Testis (tissue), 3 donors: ENCODE measurements around the gene MAN1A2. TPM values are rescaled to one million over a fixed set of nuclear protein-coding genes. Genes with fewer than 3 reads are reported as not detected.

ENCODE experiments used
- DNase-seq: peaks from one replicate; pipeline ENCODE4 v3.0.0-alpha.2; 2019
- H3K27ac ChIP-seq, 2 donors: fragments of 200-600 bp; sonication (generic); one replicate each; pipeline ENCODE4 v1.5.1; 2019
- H3K27me3 ChIP-seq: fragments of 200-600 bp; sonication (generic); one replicate; pipeline ENCODE4 v1.5.1; 2019
- H3K36me3 ChIP-seq: fragments of 200-600 bp; sonication (generic); one replicate; pipeline ENCODE4 v1.5.1; 2017; ENCODE audit warnings: low read depth; ENCODE audit errors: missing control alignments
- H3K4me1 ChIP-seq: fragments of 200-600 bp; sonication (generic); one replicate; pipeline ENCODE4 v1.5.1; 2019
- H3K4me3 ChIP-seq, 2 donors: fragments of 200-600 bp; sonication (generic); one replicate each; pipeline ENCODE4 v1.5.1; 2017 to 2019
- H3K9me3 ChIP-seq: fragments of 200-600 bp; sonication (generic); one replicate; pipeline ENCODE4 v1.5.1; 2017
- POLR2A ChIP-seq: fragments of 450-650 bp; IDR thresholded peaks from one replicate; pipeline ENCODE4 v1.6.1; 2017; ENCODE audit warnings: antibody characterized with exemption, mild to moderate bottlenecking, moderate library complexity
- WGBS, 2 donors: methylation state at CpG; one replicate each; pipeline ENCODE4 v1.1.5; 2018; 5-methylcytosine and 5-hydroxymethylcytosine counted together
- intact Hi-C: fragments of 100-400 bp; cut with DNase I; formaldehyde crosslinking; loops from one replicate; pipeline ENCODE4 v1.15.1; 2023; ENCODE audit warnings: low total_unique reads
- polyA plus RNA-seq: library from polyadenylated mRNA; stranded (reverse); fragments of 350-450 nt; fragmentation: Illumina TruSeq; extraction: RNeasy Lipid Tissue Mini Kit (QIAGEN cat#74804); gene quantifications from one replicate; pipeline ENCODE4 v1.2.3, GENCODE V29; 2014; ENCODE audit warnings: low read depth, low replicate concordance; ENCODE audit not compliant: insufficient read depth
- total RNA-seq, 2 donors: library from RNA; depleted of rRNA; stranded (reverse); fragments of >200 nt; gene quantifications; one replicate each; pipeline ENCODE4 v1.2.3, GENCODE V29; 2016
- TF ChIP-seq, protein P1 (sequence below), 3 experiments: fragments of 450-650 bp in 2 of 3; fragments of 200-600 bp in 1 of 3; sonication (generic) in 1 of 3; IDR thresholded peaks; one replicate each; pipeline ENCODE4 v1.5.1; 2016 to 2019; ENCODE audit warnings: antibody characterized with exemption in 3 of 3, mild to moderate bottlenecking in 2 of 3, moderate library complexity in 1 of 3

Gene MAN1A2
- total and polyA plus RNA-seq, 3 donors from 2014 or later: 15.0 to 69.5 (median 64.3) TPM

GRCh38 chr1:117500584-117500983 is 133.3 kb downstream of the MAN1A2 start:
- intact Hi-C loops: no loop called here
- WGBS, 2 donors: 91 to 97% methylated on average over 1 of the region's 1 CpG
- TF ChIP-seq, protein P1, sequence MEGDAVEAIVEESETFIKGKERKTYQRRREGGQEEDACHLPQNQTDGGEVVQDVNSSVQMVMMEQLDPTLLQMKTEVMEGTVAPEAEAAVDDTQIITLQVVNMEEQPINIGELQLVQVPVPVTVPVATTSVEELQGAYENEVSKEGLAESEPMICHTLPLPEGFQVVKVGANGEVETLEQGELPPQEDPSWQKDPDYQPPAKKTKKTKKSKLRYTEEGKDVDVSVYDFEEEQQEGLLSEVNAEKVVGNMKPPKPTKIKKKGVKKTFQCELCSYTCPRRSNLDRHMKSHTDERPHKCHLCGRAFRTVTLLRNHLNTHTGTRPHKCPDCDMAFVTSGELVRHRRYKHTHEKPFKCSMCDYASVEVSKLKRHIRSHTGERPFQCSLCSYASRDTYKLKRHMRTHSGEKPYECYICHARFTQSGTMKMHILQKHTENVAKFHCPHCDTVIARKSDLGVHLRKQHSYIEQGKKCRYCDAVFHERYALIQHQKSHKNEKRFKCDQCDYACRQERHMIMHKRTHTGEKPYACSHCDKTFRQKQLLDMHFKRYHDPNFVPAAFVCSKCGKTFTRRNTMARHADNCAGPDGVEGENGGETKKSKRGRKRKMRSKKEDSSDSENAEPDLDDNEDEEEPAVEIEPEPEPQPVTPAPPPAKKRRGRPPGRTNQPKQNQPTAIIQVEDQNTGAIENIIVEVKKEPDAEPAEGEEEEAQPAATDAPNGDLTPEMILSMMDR (IDR thresholded peaks at IDR 0.05): no peak
- no peak for TF ChIP-seq POLR2A
- H3K9me3 ChIP-seq: no peaks in the 10 kb centered on the region
- H3K27me3 ChIP-seq: no peaks in the 10 kb centered on the region
- no peaks in the 10 kb centered on the region for H3K4me1 ChIP-seq
- H3K36me3 ChIP-seq: no peaks in the 10 kb centered on the region
- H3K27ac ChIP-seq: no peak overlapping the region
- DNase-seq: no peak
- H3K4me3 ChIP-seq: no peak overlapping the region

DNA sequence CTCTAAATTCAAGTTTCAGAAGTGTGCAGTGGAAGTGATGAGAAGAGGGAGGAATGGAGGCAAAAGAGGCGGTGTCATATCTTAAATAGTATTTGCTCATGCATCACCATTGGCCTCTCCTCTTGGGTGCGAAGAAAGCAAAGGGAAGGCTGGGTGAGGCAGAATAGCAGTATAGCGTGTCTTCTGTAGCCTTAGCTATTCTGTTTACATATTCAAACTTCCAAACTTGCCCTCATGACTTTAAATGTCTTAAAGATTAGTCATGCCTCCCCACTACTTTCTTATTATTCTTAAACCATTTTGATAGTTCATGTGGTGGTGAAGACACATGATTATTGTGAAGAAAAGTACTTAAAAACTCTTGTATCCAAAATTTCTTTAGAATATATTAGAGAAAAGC is 134.0 kb downstream of the MAN1A2 start:
- no peak for DNase-seq
- Histone ChIP-seq H3K4me3 (no peak overlapping the region), H3K27me3 (no peaks in the 10 kb centered on the region), H3K36me3 (no peaks in the 10 kb centered on the region), H3K9me3 (no peaks in the 10 kb centered on the region), H3K4me1 (no peaks in the 10 kb centered on the region), H3K27ac (no peak overlapping the region)
- WGBS, 2 donors: 87 to 88% methylated on average over 3 of the region's 3 CpGs
- intact Hi-C loops: no loop called here
- no peak for TF ChIP-seq POLR2A
- TF ChIP-seq, protein P1 (IDR thresholded peaks at IDR 0.05): no peak

GRCh38 chr1:117511273-117511672 is 144.0 kb downstream of the MAN1A2 start:
- 85 to 86% methylated on average over 3 of the region's 3 CpGs for WGBS, 2 donors

DNA sequence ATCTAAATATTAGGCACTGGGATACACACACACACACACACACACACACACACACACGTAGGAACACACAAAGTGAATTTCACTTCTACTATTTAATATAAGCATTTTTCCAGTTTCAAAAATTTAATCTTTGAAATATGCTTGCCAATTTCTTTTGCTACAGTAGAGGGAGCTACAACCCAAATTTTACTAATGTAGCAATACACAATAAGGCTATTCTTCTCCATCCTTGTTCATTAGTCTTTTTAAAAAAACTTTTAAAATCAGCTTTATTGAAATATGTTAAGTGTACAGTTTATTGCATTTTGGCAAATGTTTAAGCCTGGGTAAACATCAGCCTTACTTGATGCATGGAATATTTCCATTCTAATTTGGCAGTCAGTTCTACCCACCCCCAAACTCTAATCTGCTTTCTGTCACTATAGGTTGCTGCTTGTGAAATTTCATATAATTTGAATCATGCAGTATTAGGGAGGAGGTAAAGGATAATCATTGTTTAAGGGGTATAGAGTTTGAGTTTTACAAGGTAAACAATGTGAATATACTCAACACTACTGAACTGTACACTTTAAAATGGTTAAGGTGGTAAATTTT is 145.6 kb downstream of the MAN1A2 start:
- H3K36me3 ChIP-seq: no peaks in the 10 kb centered on the region
- WGBS, 2 donors: 24 to 35% methylated on average over 1 of the region's 1 CpG
- no peak for TF ChIP-seq POLR2A
- TF ChIP-seq, protein P1 (IDR thresholded peaks at IDR 0.05): peak; percentile 25 to 59 (median 46)
- no peaks in the 10 kb centered on the region for H3K4me1 ChIP-seq
- H3K9me3 ChIP-seq: no peaks in the 10 kb centered on the region
- no peak overlapping the region for H3K27ac ChIP-seq
- no peak overlapping the region for H3K4me3 ChIP-seq
- intact Hi-C loops: no loop called here
- no peak for DNase-seq
- H3K27me3 ChIP-seq: no peaks in the 10 kb centered on the region

More at GRCh38 chr1:117511273-117511672, 144.0 kb downstream of the MAN1A2 start:
- no peak overlapping the region for H3K4me3 ChIP-seq
- H3K4me1 ChIP-seq: no peaks in the 10 kb centered on the region
- no peak for TF ChIP-seq POLR2A
- TF ChIP-seq, protein P1 (IDR thresholded peaks at IDR 0.05): no peak
- no peaks in the 10 kb centered on the region for H3K36me3 ChIP-seq
- H3K9me3 ChIP-seq: no peaks in the 10 kb centered on the region
- DNase-seq: no peak
- intact Hi-C loops: no loop called here
- H3K27ac ChIP-seq: no peak overlapping the region
- no peaks in the 10 kb centered on the region for H3K27me3 ChIP-seq

GRCh38 chr1:117523111-117523510 is 155.9 kb downstream of the MAN1A2 start:
- Histone ChIP-seq H3K4me1 (no peaks in the 10 kb centered on the region), H3K27me3 (no peaks in the 10 kb centered on the region), H3K36me3 (no peaks in the 10 kb centered on the region), H3K9me3 (no peaks in the 10 kb centered on the region), H3K4me3 (no peak overlapping the region), H3K27ac (no peak overlapping the region)
- WGBS, 2 donors: 88 to 92% methylated on average over 1 of the region's 1 CpG
- DNase-seq: no peak
- intact Hi-C loops: no loop called here
- TF ChIP-seq, protein P1 (IDR thresholded peaks at IDR 0.05): no peak
- TF ChIP-seq POLR2A: no peak
